Measurements from ENCODE around the gene TSPAN9.

Gene TSPAN9

GRCh38 chr12:3076730-3077571, at the start of gene TSPAN9:
TSS of gene TSPAN9 (plus strand) at chr12:3077379. CDS start at chr12:3201194, 123,815 bp downstream.
- peak; percentile 80 for DNase-seq (ENCODE audit: low read depth)

GRCh38 chr12:3028108-3028507, 49.1 kb upstream of the TSPAN9 start:
- DNase-seq (ENCODE audit: low read depth) = no peak

- no peak for DNase-seq (ENCODE audit: low read depth)
Measured at GRCh38 chr12:3030821-3031429, 46.3 kb upstream of the TSPAN9 start.

GRCh38 chr12:3032161-3032560, 45.0 kb upstream of the TSPAN9 start:
- DNase-seq (ENCODE audit: low read depth) = no peak

GRCh38 chr12:3032770-3033538, 44.2 kb upstream of the TSPAN9 start:
- DNase-seq (ENCODE audit: low read depth) = no peak

- DNase-seq (ENCODE audit: low read depth) = no peak
Measured at GRCh38 chr12:3033539-3033867, 43.7 kb upstream of the TSPAN9 start.

GRCh38 chr12:3034067-3034750, 43.0 kb upstream of the TSPAN9 start:
- DNase-seq (ENCODE audit: low read depth) = peak; percentile 74

GRCh38 chr12:3035171-3035570, 42.0 kb upstream of the TSPAN9 start:
- peak; percentile 75 for DNase-seq (ENCODE audit: low read depth)

- DNase-seq (ENCODE audit: low read depth) = peak; percentile 18
Measured at GRCh38 chr12:3035815-3036702, 41.1 kb upstream of the TSPAN9 start.

GRCh38 chr12:3036901-3037600, 40.1 kb upstream of the TSPAN9 start:
- DNase-seq (ENCODE audit: low read depth) = no peak

GRCh38 chr12:3038166-3038565, 39.0 kb upstream of the TSPAN9 start:
- DNase-seq (ENCODE audit: low read depth) = no peak

- no peak for DNase-seq (ENCODE audit: low read depth)
Measured at GRCh38 chr12:3038926-3039510, 38.2 kb upstream of the TSPAN9 start.

- DNase-seq (ENCODE audit: low read depth) = no peak
Measured at GRCh38 chr12:3040026-3040656, 37.0 kb upstream of the TSPAN9 start.

- no peak for DNase-seq (ENCODE audit: low read depth)
Measured at GRCh38 chr12:3040663-3041544, 36.3 kb upstream of the TSPAN9 start.

GRCh38 chr12:3041558-3042164, 35.5 kb upstream of the TSPAN9 start:
- DNase-seq (ENCODE audit: low read depth) = peak; percentile 81

- no peak for DNase-seq (ENCODE audit: low read depth)
Measured at GRCh38 chr12:3042394-3042793, 34.8 kb upstream of the TSPAN9 start.

GRCh38 chr12:3042826-3043225, 34.4 kb upstream of the TSPAN9 start:
- no peak for DNase-seq (ENCODE audit: low read depth)

- no peak for DNase-seq (ENCODE audit: low read depth)
Measured at GRCh38 chr12:3043406-3043805, 33.8 kb upstream of the TSPAN9 start.
